Measurements from ENCODE around the gene ACOX2. TPM values are rescaled to one million over a fixed set of nuclear protein-coding genes. Genes with fewer than 3 reads are reported as not detected.

ACOX2 gene
- total and polyA plus RNA-seq, 2 donors (not counting 1 experiment from before 2014, with no cell fraction given): 19.0 to 20.5 TPM

- DNase-seq (ENCODE audit: low read depth in 2 of 2): no peak
- TF ChIP-seq EZH2 (IDR thresholded peaks at IDR 0.05; ENCODE audit: low read length, missing control alignments): no peak
- TF ChIP-seq CTCF (conservative IDR thresholded peaks at IDR 0.05 in 1 of 2, IDR thresholded peaks at IDR 0.05 in 1 of 2; ENCODE audit: low read depth in 1 of 2, low read length in 2 of 2): no peak
- Histone ChIP-seq H3K4me3 (replicated peaks in 1 of 4; ENCODE audit: control extremely low read depth in 1 of 4, insufficient read depth in 1 of 4, low read depth in 3 of 4, low read length in 4 of 4) (no peak overlapping the region), H4K20me1 (ENCODE audit: control insufficient read depth, extremely low read depth, insufficient read depth, low read length) (no peaks in the 10 kb centered on the region), H3K9ac (ENCODE audit: insufficient read depth, low read length) (no peak overlapping the region), H3K27ac (ENCODE audit: insufficient read depth, low read length) (no peak overlapping the region), H3K4me2 (ENCODE audit: extremely low read depth, insufficient read depth, low read length) (no peak overlapping the region), H3K9me3 (ENCODE audit: control insufficient read depth, insufficient read depth, low read depth, low read length) (no peaks in the 10 kb centered on the region), H3K36me3 (ENCODE audit: control insufficient read depth, insufficient read depth, low read length) (no peaks in the 10 kb centered on the region), H3K27me3 (ENCODE audit: control insufficient read depth, insufficient read depth, low read length) (peaks cover 4% of the 10 kb centered on the region), H3K79me2 (ENCODE audit: control insufficient read depth, insufficient read depth, low read length) (no peaks in the 10 kb centered on the region), H3K4me1 (ENCODE audit: control insufficient read depth, extremely low read depth, insufficient read depth, low read length) (no peaks in the 10 kb centered on the region), H2AFZ (ENCODE audit: low read length) (no peak overlapping the region)
Measured at GRCh38 chr3:58575971-58576652, 39.1 kb upstream of the ACOX2 start.

- H4K20me1 ChIP-seq (ENCODE audit: control insufficient read depth, extremely low read depth, insufficient read depth, low read length): no peaks in the 10 kb centered on the region
- no peak for DNase-seq (ENCODE audit: low read depth in 2 of 2)
- peaks cover 4% of the 10 kb centered on the region for H3K27me3 ChIP-seq (ENCODE audit: control insufficient read depth, insufficient read depth, low read length)
- no peak overlapping the region for H3K4me3 ChIP-seq (replicated peaks in 1 of 4; ENCODE audit: control extremely low read depth in 1 of 4, insufficient read depth in 1 of 4, low read depth in 3 of 4, low read length in 4 of 4)
- H3K36me3 ChIP-seq (ENCODE audit: control insufficient read depth, insufficient read depth, low read length): no peaks in the 10 kb centered on the region
- no peaks in the 10 kb centered on the region for H3K9me3 ChIP-seq (ENCODE audit: control insufficient read depth, insufficient read depth, low read depth, low read length)
- H3K4me2 ChIP-seq (ENCODE audit: extremely low read depth, insufficient read depth, low read length): no peak overlapping the region
- no peak overlapping the region for H2AFZ ChIP-seq (ENCODE audit: low read length)
- no peaks in the 10 kb centered on the region for H3K4me1 ChIP-seq (ENCODE audit: control insufficient read depth, extremely low read depth, insufficient read depth, low read length)
- no peak overlapping the region for H3K27ac ChIP-seq (ENCODE audit: insufficient read depth, low read length)
- H3K79me2 ChIP-seq (ENCODE audit: control insufficient read depth, insufficient read depth, low read length): no peaks in the 10 kb centered on the region
- no peak for TF ChIP-seq CTCF (conservative IDR thresholded peaks at IDR 0.05 in 1 of 2, IDR thresholded peaks at IDR 0.05 in 1 of 2; ENCODE audit: low read depth in 1 of 2, low read length in 2 of 2)
- TF ChIP-seq EZH2 (IDR thresholded peaks at IDR 0.05; ENCODE audit: low read length, missing control alignments): no peak
- H3K9ac ChIP-seq (ENCODE audit: insufficient read depth, low read length): no peak overlapping the region
Measured at GRCh38 chr3:58574682-58575081, 37.7 kb upstream of the ACOX2 start.

- no peak for DNase-seq (ENCODE audit: low read depth in 2 of 2)
- Histone ChIP-seq H3K27me3 (ENCODE audit: control insufficient read depth, insufficient read depth, low read length) (peaks cover 4% of the 10 kb centered on the region), H3K9ac (ENCODE audit: insufficient read depth, low read length) (no peak overlapping the region), H3K79me2 (ENCODE audit: control insufficient read depth, insufficient read depth, low read length) (no peaks in the 10 kb centered on the region), H3K9me3 (ENCODE audit: control insufficient read depth, insufficient read depth, low read depth, low read length) (no peaks in the 10 kb centered on the region), H3K4me1 (ENCODE audit: control insufficient read depth, extremely low read depth, insufficient read depth, low read length) (no peaks in the 10 kb centered on the region), H2AFZ (ENCODE audit: low read length) (no peak overlapping the region), H3K27ac (ENCODE audit: insufficient read depth, low read length) (no peak overlapping the region), H3K36me3 (ENCODE audit: control insufficient read depth, insufficient read depth, low read length) (no peaks in the 10 kb centered on the region), H3K4me3 (replicated peaks in 1 of 4; ENCODE audit: control extremely low read depth in 1 of 4, insufficient read depth in 1 of 4, low read depth in 3 of 4, low read length in 4 of 4) (no peak overlapping the region), H3K4me2 (ENCODE audit: extremely low read depth, insufficient read depth, low read length) (no peak overlapping the region), H4K20me1 (ENCODE audit: control insufficient read depth, extremely low read depth, insufficient read depth, low read length) (no peaks in the 10 kb centered on the region)
- TF ChIP-seq EZH2 (IDR thresholded peaks at IDR 0.05; ENCODE audit: low read length, missing control alignments) (no peak), CTCF (conservative IDR thresholded peaks at IDR 0.05 in 1 of 2, IDR thresholded peaks at IDR 0.05 in 1 of 2; ENCODE audit: low read depth in 1 of 2, low read length in 2 of 2) (no peak)
Measured at GRCh38 chr3:58574106-58574505, 37.1 kb upstream of the ACOX2 start.
